HuH-7.5 (cell line): Measurements from ENCODE around the gene PCK2.

Source experiments
- DNase-seq: peaks from one replicate; pipeline ENCODE4 v3.0.0; 2011; ENCODE audit warnings: low spot score

Gene PCK2

DNA sequence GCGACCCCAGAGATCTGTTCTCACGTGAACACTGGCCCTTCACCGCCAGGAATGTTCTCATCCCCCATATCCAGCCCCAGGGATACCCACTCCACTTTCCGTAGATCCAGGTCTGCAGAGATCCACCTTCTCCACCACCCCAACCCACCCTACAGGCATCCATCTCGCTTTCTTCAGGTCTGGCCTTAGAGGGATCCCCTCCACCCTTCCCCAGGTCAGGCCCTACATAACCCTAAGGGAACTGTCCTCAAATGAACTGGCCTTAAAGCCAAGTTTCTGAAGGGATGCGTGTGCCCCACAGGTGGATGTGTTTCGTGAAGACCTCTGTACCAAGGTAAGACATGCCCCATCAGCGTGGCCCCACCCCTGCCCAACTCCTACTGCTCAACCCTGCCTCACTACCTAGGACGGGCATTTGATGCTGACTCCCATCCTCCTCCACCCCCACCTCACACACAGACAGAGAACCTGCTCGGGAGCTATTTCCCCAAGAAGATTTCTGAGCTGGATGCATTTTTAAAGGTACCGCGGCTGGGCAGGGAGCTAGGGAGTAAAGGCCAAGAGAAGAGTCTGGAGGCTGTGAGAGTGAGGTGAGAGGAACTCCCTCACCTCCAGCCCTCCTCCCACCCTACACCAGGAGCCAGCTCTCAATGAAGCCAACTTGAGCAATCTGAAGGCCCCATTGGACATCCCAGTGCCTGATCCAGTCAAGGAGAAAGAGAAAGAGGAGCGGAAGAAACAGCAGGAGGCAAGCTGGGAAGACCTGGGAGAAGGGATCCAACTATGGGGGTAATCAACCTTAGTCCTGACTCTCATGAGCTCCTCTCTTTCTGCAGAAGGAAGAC, 42.8 kb downstream of the PCK2 start:
- DNase-seq = no peak

GRCh38 chr14:24137529-24138395, 43.7 kb downstream of the PCK2 start:
- no peak for DNase-seq

GRCh38 chr14:24138396-24139271, 44.5 kb downstream of the PCK2 start:
- no peak for DNase-seq

DNA sequence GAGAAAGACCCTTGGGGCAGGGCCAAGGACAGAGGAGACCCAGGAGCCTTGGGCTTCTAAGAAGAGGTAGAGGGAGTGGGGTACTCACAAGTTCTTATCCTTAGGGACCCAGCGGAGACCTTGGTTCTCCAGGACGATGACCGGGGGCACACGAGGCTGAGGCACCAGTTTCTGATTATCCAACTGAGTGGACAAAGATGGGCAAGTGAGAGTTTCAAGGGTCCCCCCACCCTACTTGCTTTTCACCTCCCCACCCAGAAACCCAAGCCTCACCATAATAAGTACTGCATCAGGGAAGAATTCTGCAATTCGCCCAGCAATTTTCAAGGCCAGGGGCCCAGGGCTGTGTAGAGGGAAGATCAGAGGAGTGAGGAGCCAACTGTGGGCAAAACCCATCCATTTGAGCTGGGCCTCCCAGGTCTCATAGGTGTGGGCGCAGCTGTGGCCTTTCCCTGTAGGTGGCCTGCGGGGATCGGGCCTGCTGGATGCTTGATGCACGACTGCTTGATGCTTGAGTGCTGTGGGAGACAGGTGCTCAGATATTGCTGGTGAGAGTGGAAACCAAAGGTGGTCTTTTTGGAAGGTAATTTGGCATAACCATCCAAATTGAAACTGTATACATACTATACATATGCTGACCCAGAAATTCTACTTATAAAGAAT, 45.3 kb downstream of the PCK2 start:
- peak; percentile 40 for DNase-seq

DNA sequence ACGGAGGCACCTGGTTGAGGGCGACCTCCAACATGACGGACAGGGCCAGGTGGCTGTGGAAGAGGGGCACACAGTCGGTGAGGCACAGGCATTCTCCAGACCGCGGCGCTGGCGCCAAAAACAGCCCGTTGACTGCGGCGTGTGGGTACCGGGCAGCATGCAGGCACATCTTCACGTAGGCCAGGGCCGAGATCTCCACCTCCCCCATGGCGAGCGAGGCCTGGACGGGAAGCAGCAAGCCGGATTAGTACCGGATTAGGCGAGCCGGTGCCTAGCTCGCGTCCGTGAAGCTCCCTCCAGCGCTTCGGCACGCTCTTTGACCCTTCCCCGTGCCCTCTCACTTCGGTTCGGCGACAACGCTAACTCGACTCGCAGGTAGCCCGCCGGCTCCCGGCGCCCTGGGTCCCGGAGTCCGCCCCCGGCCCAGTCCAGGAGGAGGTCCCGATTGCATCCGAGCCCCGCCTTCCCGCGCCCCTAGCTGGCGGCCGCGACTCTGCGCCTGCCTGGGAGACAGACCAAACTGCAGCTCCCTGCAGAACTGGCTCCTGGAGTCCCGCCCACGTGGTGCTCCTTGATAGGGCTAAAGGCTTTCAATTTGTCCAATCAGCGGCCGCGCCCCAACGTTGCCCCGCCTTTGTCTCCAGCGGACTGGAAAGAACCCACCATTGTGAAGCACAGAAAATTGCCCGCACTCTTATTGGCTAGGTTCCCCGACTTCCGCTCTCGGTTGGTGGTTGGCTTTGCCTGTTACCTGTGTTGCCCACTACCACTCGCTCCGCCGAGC, 47.2 kb downstream of the PCK2 start, which contains the start of gene EMC9:
Gene EMC9, minus strand, starts transcription at position 495 of the 784 bp plus-strand sequence. Its CDS starts 287 bp downstream, at position 208.
- peak; percentile 98 for DNase-seq

- DNase-seq = no peak
These were observed 49.4 kb downstream of the PCK2 start for GRCh38 chr14:24143511-24143910.

- no peak for DNase-seq
These were observed 50.3 kb downstream of the PCK2 start for GRCh38 chr14:24144451-24144850.

GRCh38 chr14:24145219-24145618, 51.1 kb downstream of the PCK2 start:
- DNase-seq = no peak

DNA sequence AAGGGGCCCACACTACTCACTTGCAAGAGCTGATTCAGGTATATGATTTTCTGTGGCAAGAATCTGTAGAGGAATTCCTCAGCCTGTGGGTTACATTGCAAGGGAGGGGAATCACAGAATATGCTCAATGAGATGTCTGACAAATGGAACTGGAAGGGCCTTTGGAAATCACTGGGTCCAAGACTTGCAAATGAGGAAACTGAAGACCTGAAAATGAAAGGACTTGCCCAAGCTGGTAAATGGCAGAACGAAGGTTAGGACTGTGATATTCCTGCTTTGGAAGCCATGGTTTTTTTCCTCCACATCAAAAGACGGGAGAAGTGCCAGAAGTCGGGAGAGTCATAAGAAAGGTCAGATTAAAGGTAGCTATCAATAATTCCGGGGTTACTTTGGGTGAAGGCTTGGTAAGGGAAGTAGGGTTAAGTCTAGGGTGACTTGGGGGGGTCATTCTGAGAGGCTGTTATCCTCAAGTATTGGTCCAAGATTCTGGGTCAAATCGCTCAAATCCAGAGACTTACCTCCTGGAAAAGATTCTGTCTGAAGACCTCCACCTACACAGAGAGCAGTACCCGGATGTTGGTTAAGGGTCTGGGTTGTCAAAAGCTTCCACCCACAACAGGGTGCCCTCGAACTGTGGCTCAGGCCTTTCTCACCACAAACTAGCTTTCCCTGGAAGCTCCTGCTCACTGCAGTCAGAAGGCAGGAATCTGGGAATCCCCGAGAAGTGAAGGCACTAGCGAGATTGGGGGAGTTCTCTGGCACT, 51.8 kb downstream of the PCK2 start:
- no peak for DNase-seq

DNA sequence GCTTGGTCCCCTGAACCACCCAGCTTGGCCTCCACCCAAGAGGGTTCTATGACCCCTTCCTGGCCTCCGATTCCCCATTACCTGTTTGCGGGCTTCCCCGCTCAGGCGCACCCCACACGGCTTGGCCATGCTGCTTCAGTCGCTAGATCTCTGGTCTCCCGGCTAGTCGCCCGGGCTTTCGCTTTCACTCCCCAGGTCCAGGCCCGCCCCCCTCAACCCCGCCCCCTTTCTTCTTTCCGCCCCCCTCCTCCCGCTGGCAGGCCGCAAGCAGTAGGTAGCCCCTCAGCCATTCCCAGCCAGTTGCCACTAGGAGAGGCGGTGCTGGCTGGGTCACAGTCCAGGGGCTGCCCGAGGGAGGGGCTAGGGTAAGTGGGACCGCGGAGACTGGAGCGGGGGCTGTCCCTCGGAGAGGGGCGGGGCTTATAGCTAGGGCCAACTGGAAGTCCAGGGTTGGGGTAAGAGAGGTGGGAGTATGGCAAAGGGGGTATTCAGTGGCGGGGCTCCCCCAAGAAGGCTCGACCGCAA, 52.4 kb downstream of the PCK2 start, which contains the start of gene PSME2:
Gene PSME2, minus strand, starts transcription at position 158 of the 525 bp plus-strand sequence. Its CDS starts 29 bp downstream, at position 129.
- peak; percentile 97 for DNase-seq

DNA sequence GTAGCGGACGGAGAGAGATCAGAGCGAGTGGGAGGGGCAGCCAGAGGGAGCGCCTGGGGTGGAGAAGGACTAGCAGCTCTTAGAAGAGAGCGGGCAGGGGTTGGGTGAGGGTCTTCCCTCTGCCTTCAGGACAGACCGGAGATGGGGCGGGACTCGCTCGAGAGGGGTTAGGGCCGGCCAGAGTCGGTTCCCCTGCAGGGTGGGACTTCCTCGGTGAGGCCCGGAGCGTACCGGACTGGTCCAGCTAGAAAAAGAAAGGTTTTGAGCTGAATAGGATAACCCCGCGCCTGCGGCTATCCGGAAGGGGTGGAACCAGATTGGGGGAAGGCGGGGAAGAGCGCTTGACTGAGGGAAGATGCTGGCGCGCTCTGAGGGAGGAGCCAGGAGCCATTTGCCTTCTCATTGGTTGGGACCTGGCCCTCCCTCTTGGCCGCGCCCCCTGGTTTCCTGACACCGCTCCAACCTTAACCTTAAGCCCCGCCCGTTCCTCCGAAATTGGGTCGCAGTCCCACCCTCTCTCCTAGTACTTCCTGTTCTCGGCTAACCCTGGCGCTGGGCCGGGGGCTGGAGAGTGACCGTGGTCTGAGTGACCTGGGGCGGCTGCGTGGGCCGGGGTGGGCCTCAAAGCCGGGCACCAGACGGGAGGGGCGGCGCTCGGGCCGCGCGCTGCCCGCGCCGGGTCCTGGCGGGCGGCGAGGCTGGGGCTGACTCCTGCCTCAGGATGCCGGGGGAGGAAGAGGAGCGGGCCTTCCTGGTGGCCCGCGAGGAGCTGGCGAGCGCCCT, 53.1 kb downstream of the PCK2 start, which contains the start of gene RNF31:
Gene RNF31, plus strand, starts transcription at position 521 of the 783 bp plus-strand sequence. Its CDS starts 201 bp downstream, at position 722.
- peak; percentile 92 for DNase-seq

DNA sequence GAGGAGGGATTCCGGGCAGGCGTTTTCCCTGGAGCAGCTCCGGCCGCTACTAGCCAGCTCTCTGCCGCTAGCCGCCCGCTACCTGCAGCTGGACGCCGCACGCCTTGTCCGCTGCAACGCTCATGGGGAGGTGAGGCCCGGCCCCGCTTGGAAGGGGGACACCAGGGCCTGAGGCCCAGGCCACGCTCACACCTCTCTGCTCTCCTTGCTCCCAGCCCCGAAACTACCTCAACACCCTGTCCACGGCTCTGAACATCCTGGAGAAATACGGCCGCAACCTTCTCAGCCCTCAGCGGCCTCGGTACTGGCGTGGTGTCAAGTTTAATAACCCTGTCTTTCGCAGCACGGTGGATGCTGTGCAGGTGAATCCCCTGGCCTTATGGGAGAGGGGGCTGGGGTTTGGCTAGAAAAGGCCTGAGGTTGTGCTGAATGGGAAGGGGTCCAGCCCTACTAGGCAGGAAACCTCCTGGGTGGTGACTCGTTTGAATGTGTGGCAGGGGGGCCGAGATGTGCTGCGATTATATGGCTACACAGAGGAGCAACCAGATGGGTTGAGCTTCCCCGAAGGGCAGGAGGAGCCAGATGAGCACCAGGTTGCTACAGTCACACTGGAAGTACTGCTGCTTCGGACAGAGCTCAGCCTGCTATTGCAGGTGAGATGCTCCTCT, 53.8 kb downstream of the PCK2 start:
- DNase-seq = no peak

- no peak for DNase-seq
These were observed 55.3 kb downstream of the PCK2 start for GRCh38 chr14:24149302-24149969.

DNA sequence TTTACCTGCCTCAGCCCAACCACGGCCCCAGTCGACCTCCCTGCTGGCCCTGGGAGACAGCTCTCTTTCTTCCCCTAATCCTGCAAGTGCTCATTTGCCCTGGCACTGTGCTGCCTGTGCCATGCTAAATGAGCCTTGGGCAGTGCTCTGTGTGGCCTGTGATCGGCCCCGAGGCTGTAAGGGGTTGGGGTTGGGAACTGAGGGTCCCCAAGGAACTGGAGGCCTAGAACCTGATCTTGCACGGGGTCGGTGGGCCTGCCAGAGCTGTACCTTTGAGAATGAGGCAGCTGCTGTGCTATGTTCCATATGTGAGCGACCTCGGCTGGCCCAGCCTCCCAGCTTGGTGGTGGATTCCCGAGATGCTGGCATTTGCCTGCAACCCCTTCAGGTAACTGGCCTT, 56.0 kb downstream of the PCK2 start:
- no peak for DNase-seq

DNA sequence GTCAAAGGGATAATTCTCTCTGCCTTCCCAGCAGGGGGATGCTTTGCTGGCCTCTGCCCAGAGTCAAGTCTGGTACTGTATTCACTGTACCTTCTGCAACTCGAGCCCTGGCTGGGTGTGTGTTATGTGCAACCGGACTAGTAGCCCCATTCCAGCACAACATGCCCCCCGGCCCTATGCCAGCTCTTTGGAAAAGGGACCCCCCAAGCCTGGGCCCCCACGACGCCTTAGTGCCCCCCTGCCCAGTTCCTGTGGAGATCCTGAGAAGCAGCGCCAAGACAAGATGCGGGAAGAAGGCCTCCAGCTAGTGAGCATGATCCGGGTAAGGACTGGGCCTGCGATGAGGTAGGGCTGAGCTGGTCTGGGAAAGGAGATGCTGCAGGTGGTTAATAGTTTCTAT, 56.5 kb downstream of the PCK2 start:
- no peak for DNase-seq

- no peak for DNase-seq
These were observed 56.9 kb downstream of the PCK2 start for GRCh38 chr14:24150993-24151392.

- no peak for DNase-seq
These were observed 57.4 kb downstream of the PCK2 start for GRCh38 chr14:24151404-24152080.
